ENCODE data around the gene RPS10. TPM values are rescaled to one million over a fixed set of nuclear protein-coding genes. Genes with fewer than 3 reads are reported as not detected.

Gene RPS10
- total RNA-seq, 1 experiment from 2014 or later: 1,650 TPM

GRCh38 chr6:34457742-34458735 lies 32.2 kb upstream of the RPS10 start:
- ChIA-PET CTCF (interaction anchor here (1.1 kb wide), 1 partner anchor 69 kb away, joined by 3 read pairs; no protein-coding TSS in a partner anchor), POLR2A (no interaction called here)
- Mint-ChIP-seq H3K4me3 (ENCODE audit: unreplicated experiment) (no peak overlapping the region), H3K4me1 (ENCODE audit: low read depth, unreplicated experiment) (peaks cover 12% of the 10 kb centered on the region), H3K9me3 (ENCODE audit: unreplicated experiment) (no peaks in the 10 kb centered on the region), H3K27me3 (ENCODE audit: insufficient read depth, unreplicated experiment) (no peaks in the 10 kb centered on the region), H3K27ac (ENCODE audit: unreplicated experiment) (no peak overlapping the region), H3K36me3 (ENCODE audit: insufficient read depth, unreplicated experiment) (no peaks in the 10 kb centered on the region)
- H3K4me1 ChIP-seq: peaks cover 5% of the 10 kb centered on the region; the same call in 1 of the 2 replicates
- BruUV-seq (replicated peaks): no TSS peak
- no peaks in the 10 kb centered on the region for H3K36me3 ChIP-seq (ENCODE audit: control insufficient read depth, insufficient read depth, low read length)
- DNase-seq: no peak
- no peaks in the 10 kb centered on the region for H3K27me3 ChIP-seq (replicated peaks; ENCODE audit: control insufficient read depth, insufficient read depth, low read length)
- no peak for TF ChIP-seq CTCF (IDR thresholded peaks at IDR 0.05; ENCODE audit: insufficient read depth in 1 of 2, low read depth in 1 of 2, low read length in 1 of 2, severe bottlenecking in 1 of 2, unreplicated experiment in 1 of 2)
- no peak overlapping the region for H3K4me3 ChIP-seq (ENCODE audit: low read depth, low read length)
- intact Hi-C loops (cut with micrococcal nuclease; ENCODE audit: unreplicated experiment): no loop called here
- H3K9me3 ChIP-seq: no peaks in the 10 kb centered on the region

GRCh38 chr6:34457382-34457741 lies 31.5 kb upstream of the RPS10 start:
- H3K27ac Mint-ChIP-seq (ENCODE audit: unreplicated experiment): no peak overlapping the region
- ChIA-PET POLR2A (no interaction called here), CTCF (interaction anchor here (0.6 kb wide), 1 partner anchor 134 kb away, joined by 7 read pairs; no protein-coding TSS in a partner anchor)
- BruUV-seq (replicated peaks): no TSS peak
- no peaks in the 10 kb centered on the region for H3K36me3 Mint-ChIP-seq (ENCODE audit: insufficient read depth, unreplicated experiment)
- H3K27me3 Mint-ChIP-seq (ENCODE audit: insufficient read depth, unreplicated experiment): no peaks in the 10 kb centered on the region
- no peaks in the 10 kb centered on the region for H3K36me3 ChIP-seq (ENCODE audit: control insufficient read depth, insufficient read depth, low read length)
- no peaks in the 10 kb centered on the region for H3K9me3 Mint-ChIP-seq (ENCODE audit: unreplicated experiment)
- peaks cover 5% of the 10 kb centered on the region; the same call in 1 of the 2 replicates for H3K4me1 ChIP-seq
- no peak overlapping the region for H3K4me3 ChIP-seq (ENCODE audit: low read depth, low read length)
- intact Hi-C loops (cut with micrococcal nuclease; ENCODE audit: unreplicated experiment): no loop called here
- no peak overlapping the region for H3K4me3 Mint-ChIP-seq (ENCODE audit: unreplicated experiment)
- no peaks in the 10 kb centered on the region for H3K9me3 ChIP-seq
- TF ChIP-seq CTCF (IDR thresholded peaks at IDR 0.05; ENCODE audit: insufficient read depth in 1 of 2, low read depth in 1 of 2, low read length in 1 of 2, severe bottlenecking in 1 of 2, unreplicated experiment in 1 of 2): no peak
- no peaks in the 10 kb centered on the region for H3K27me3 ChIP-seq (replicated peaks; ENCODE audit: control insufficient read depth, insufficient read depth, low read length)
- H3K4me1 Mint-ChIP-seq (ENCODE audit: low read depth, unreplicated experiment): peaks cover 7% of the 10 kb centered on the region
- DNase-seq: no peak

- Mint-ChIP-seq H3K36me3 (ENCODE audit: insufficient read depth, unreplicated experiment) (no peaks in the 10 kb centered on the region), H3K4me3 (ENCODE audit: unreplicated experiment) (no peak overlapping the region), H3K27me3 (ENCODE audit: insufficient read depth, unreplicated experiment) (no peaks in the 10 kb centered on the region), H3K9me3 (ENCODE audit: unreplicated experiment) (no peaks in the 10 kb centered on the region), H3K27ac (ENCODE audit: unreplicated experiment) (no peak overlapping the region), H3K4me1 (ENCODE audit: low read depth, unreplicated experiment) (no peaks in the 10 kb centered on the region)
- H3K36me3 ChIP-seq (ENCODE audit: control insufficient read depth, insufficient read depth, low read length): no peaks in the 10 kb centered on the region
- H3K27me3 ChIP-seq (replicated peaks; ENCODE audit: control insufficient read depth, insufficient read depth, low read length): no peaks in the 10 kb centered on the region
- ChIA-PET POLR2A (no interaction called here), CTCF (no interaction called here)
- H3K4me1 ChIP-seq: peaks cover 5% of the 10 kb centered on the region; the same call in 1 of the 2 replicates
- no peak overlapping the region for H3K4me3 ChIP-seq (ENCODE audit: low read depth, low read length)
- no TSS peak for BruUV-seq (replicated peaks)
- no peak for TF ChIP-seq CTCF (IDR thresholded peaks at IDR 0.05; ENCODE audit: insufficient read depth in 1 of 2, low read depth in 1 of 2, low read length in 1 of 2, severe bottlenecking in 1 of 2, unreplicated experiment in 1 of 2)
- DNase-seq: no peak
- peaks cover 5% of the 10 kb centered on the region; the same call in 1 of the 2 replicates for H3K9me3 ChIP-seq
- intact Hi-C loops (cut with micrococcal nuclease; ENCODE audit: unreplicated experiment): no loop called here
Observed at GRCh38 chr6:34455831-34456230, 30.0 kb upstream of the RPS10 start.
